HG03565 (cell line): ENCODE data around the gene ATP9B.

Experiments used
- ATAC-seq: cut with Tn5 transposase; IDR thresholded peaks from one replicate; pipeline ENCODE4 v1.9.1; 2021; ENCODE audit warnings: mild to moderate bottlenecking, moderate library complexity; ENCODE audit not compliant: unreplicated experiment

ATP9B gene

GRCh38 chr18:79404567-79404910 is 335.3 kb downstream of the ATP9B start:
- no peak for ATAC-seq

GRCh38 chr18:79405019-79405780 is 336.0 kb downstream of the ATP9B start:
- no peak for ATAC-seq

GRCh38 chr18:79405781-79406575 is 336.8 kb downstream of the ATP9B start:
- peak; percentile 66 for ATAC-seq

DNA sequence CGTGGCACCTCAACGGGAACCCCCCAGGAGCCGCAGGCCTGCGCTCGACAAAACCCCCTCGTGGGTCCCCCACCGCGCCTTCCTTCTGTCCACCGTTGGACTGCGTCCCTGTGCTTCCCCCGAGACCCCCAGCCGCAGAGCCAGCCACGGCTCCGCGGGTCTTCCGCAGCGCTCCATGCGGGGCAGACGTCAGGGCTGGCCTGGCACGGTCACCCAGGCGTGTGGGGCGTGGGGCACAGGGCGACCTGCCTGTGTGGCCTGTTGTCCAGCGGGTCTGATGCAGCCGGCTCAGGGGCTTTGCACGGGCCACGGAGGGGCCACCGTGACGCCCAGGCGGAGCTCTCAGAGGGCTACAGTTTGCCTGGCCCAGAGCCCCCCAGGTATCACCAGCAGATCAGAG is 337.5 kb downstream of the ATP9B start:
- ATAC-seq = no peak

GRCh38 chr18:79409313-79409712 is 340.1 kb downstream of the ATP9B start:
- ATAC-seq = no peak

DNA sequence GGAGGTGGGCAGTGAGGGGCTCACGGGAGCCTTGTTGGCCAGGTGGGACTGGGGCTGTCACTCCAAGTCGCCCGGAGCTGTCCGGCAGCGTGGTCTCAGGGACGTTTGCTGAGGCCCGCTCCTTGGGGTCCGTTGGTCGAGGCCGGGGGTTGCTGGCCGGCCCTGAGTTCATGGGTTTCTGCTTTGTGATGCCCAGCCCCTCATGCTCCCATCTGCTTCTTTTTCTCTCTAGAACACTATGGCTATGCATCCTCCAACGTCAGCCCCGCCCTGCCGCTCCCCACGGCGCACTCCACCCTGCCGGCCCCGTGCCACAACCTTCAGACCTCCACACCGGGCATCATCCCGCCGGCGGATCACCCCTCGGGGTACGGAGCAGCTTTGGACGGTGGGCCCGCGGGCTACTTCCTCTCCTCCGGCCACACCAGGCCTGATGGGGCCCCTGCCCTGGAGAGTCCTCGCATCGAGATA is 341.0 kb downstream of the ATP9B start:
- ATAC-seq = no peak

DNA sequence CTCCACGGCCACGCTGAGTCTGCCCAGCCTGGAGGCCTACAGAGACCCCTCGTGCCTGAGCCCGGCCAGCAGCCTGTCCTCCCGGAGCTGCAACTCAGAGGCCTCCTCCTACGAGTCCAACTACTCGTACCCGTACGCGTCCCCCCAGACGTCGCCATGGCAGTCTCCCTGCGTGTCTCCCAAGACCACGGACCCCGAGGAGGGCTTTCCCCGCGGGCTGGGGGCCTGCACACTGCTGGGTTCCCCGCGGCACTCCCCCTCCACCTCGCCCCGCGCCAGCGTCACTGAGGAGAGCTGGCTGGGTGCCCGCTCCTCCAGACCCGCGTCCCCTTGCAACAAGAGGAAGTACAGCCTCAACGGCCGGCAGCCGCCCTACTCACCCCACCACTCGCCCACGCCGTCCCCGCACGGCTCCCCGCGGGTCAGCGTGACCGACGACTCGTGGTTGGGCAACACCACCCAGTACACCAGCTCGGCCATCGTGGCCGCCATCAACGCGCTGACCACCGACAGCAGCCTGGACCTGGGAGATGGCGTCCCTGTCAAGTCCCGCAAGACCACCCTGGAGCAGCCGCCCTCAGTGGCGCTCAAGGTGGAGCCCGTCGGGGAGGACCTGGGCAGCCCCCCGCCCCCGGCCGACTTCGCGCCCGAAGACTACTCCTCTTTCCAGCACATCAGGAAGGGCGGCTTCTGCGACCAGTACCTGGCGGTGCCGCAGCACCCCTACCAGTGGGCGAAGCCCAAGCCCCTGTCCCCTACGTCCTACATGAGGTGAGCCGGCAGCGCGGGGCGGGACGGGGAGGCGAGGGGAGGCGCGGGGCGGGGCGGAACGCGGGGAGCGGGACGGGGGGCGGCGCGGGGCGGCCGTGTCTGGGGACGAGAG is 341.8 kb downstream of the ATP9B start:
- ATAC-seq = no peak

DNA sequence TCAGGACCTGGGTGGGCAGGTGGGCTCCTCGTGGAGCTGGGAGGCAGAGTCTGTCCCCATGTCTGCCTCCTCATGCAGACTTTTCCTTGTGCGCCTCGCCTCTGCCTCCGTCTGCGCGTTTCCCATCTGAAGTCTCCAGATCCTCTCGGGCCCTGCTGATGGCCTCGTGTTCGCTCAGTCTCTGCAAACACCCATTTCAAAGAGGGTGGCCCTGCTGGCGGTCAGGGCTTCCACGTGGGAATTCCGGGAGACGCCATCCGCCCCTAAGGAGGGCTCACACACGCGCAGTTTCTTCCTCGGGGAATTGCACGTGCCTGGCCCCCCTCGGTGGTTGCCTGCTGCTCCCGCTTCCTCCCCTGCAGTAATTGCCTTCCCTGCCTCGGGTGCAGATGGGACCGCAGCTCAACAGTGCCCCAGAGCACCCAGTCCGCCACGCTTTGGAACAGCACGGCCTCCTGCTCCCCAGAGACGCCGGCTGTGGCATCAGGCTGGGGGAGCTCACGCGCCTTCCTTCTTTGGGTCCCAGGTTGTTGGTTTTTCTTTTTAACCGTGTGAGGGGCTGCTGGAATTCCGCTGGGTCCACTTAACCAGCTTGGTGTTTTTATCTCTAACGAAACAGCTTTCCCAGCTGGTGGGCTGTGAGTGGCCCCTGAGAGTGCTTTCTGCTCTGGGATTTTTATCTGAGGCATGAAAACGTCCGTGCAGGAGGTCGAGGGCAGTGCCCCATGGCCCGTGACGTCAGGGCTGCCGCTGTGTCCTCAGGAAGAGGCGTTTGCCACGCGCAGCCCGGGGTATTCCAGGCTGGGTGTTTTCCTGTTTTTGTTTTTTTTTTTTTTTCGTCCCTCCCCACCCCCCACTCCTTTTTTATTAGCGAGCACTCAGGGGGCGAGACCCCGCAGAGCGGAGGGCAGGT is 342.7 kb downstream of the ATP9B start:
- no peak for ATAC-seq

GRCh38 chr18:79413025-79413424 is 343.8 kb downstream of the ATP9B start:
- no peak for ATAC-seq

DNA sequence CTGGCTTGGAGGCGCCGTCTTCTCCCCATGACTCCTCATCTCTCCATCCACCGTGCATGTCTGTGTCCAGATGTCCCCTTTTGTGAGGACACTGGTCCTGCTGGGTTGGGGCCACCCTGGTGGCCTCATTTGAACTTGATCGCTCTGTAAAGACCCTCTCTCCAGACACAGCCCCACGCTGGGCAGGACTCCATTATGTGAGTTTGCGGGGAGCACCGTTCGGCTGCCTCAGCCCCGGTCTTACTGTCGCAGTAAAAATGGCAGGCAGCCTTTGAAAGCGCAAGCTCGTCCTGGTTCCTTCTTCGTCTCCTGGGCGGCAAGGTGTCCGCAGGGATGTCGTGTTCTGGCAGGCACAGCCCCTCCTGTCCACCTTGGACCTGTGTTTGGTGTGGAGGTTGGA is 344.2 kb downstream of the ATP9B start:
- ATAC-seq = no peak

DNA sequence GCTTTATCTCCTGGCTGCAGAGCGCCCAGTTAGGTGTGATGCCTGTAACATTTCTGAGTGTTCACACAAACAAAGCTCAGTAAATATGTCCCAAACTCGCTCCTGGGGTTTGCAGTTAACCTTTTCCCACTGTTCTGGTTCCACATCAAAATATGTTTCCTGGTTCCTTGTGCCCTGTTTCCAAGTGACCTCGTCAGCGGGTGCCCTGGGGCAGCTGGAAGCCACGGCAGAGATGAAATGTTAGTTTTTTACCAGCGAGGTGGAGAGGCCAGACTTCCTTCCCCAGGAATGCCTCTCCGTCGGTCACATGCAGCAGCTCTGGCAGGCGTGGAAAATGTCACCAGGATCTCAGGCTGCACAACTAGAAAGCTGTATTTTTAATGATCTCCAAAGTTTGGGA is 344.7 kb downstream of the ATP9B start:
- ATAC-seq = no peak

- no peak for ATAC-seq
These were observed 347.0 kb downstream of the ATP9B start for GRCh38 chr18:79416022-79416676.

- no peak for ATAC-seq
These were observed 347.5 kb downstream of the ATP9B start for GRCh38 chr18:79416677-79417052.

DNA sequence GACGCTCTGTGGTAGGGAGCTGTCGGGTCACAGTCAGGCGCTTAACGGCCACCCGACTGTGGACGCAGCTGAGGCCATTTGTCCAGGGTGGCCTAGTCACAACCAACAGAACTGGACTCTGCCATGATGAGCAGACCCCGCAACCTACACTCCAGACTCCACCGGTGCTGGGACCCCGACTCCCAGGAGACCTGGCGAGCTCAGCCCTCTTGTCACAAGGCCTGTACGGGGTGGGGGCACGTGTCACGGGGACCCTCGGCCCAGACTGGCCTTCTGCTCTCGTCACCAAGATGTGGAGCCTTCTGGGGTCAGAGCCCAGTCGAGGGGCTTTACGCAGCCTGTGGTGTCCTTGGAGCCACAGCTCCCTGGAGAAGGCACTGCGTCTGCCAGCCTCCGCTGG is 349.0 kb downstream of the ATP9B start:
- no peak for ATAC-seq

DNA sequence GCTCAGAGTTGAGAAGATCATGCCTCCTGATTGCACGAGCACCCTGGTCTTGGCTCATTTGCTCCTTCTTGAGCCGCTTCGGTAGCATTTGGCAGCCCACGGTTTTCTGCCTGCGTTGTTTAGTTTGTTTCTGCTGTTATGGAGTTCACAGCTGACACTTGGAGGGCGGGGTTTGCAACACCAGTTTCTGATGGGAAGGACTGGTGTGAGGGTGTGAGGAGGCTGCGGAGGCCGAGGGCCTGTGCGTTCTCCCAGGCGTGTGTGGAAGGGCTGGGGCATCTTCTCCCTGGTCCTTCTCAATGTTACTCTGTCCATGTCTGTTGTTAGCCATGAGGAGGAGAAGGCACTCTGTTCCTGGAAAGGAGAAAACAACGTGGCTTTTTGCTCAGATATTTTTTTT is 349.4 kb downstream of the ATP9B start:
- ATAC-seq = no peak

- ATAC-seq = no peak
These were observed 351.0 kb downstream of the ATP9B start for GRCh38 chr18:79420033-79420745.

DNA sequence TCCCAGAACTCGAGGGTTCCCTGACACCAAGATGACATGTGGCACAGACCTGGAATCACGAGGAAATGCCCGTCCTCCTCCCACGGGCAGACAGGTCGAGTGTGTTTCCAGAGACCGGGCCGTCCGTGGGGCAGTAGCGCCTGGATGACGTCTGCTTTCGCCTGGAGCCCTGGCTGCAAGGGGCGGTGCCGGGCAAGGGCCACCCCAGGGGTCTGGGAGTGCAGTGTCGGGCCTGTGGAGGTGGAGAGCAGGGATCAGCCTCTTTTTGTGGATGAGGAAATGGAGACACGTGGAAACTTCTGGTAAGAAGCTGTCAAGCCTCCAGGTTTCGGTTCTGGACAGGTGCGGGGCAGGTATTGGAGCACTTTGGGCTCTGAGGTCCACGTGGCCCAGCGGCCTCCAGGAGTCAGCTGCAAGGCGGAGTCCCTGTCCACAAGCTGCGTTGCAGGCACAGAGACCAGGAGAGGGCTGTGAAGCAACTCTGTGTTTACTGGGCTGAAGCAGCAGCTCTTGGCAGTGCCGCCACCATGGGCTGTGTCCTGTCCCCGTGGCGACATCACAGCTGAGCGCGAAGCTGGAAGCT is 352.2 kb downstream of the ATP9B start:
- no peak for ATAC-seq

DNA sequence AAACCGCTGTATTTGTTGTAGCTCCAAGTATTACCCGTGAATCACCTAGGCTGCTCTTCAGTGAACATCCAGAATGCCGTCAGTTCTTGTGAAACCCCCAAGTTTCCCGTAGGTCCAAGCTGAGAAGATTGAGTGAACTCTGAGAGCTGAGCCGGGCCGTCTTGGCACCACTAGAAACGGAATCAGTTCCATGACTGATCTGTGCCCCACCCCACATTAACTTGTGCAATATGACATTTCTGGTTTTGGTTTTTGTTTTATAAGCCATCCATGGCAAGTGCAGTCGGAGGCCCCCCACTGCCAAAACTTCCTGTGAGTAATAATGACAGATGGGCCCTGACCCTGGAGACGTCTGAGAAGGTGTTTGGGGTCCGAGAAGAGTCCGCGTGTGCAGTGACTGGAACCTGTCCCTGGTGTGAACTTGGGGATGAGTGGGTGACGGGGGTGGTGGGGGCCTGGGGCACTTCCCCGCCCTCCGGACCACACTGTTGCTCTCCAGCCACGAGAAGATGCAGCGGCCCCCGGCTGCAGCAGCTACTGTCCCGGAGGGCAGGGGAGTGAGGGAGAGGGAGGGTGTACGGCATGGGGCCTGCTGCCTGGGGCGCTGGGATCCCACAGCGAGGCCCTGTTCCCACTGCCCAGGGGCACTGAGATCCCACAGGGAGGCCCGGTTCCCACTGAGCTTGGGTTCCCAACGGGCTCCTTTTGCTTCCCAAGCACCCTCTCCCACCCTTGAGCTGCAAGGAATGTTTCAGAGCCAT is 353.0 kb downstream of the ATP9B start:
- peak; percentile 65 for ATAC-seq
